Measurements from ENCODE around the gene FOLR1.

- TF ChIP-seq CTCF (IDR thresholded peaks at IDR 0.05), result no peak
- no peak for TF ChIP-seq POLR2A (IDR thresholded peaks at IDR 0.05)
Measured at GRCh38 chr11:72179804-72180396, 12.0 kb upstream of the FOLR1 start.
